Parathyroid adenoma (tissue), 2 donors: ENCODE data around the gene PEX6.

Source experiments
- H2AFZ ChIP-seq: fragments of 300-600 bp; sonication (generic); one replicate; pipeline ENCODE4 v1.7.0; 2017; ENCODE audit warnings: antibody characterized with exemption, mild to moderate bottlenecking
- H3K27ac ChIP-seq: fragments of 300-600 bp; sonication (generic); one replicate; pipeline ENCODE4 v1.7.0; 2017
- H3K27me3 ChIP-seq: fragments of 300-600 bp; sonication (generic); one replicate; pipeline ENCODE4 v1.7.0; 2017; ENCODE audit warnings: low read length; ENCODE audit not compliant: control insufficient read depth, insufficient read depth
- H3K36me3 ChIP-seq: fragments of 300-600 bp; sonication (generic); one replicate; pipeline ENCODE4 v1.7.0; 2017; ENCODE audit warnings: low read length; ENCODE audit not compliant: control insufficient read depth, insufficient read depth
- H3K4me1 ChIP-seq: fragments of 300-600 bp; sonication (generic); one replicate; pipeline ENCODE4 v1.7.0; 2017; ENCODE audit warnings: control low read depth
- H3K4me2 ChIP-seq: fragments of 300-600 bp; sonication (generic); one replicate; pipeline ENCODE4 v1.7.0; 2017; ENCODE audit warnings: low read length
- H3K4me3 ChIP-seq: fragments of 300-600 bp; sonication (generic); one replicate; pipeline ENCODE4 v1.7.0; 2017; ENCODE audit warnings: low read depth, low read length
- H3K79me2 ChIP-seq: fragments of 300-600 bp; sonication (generic); one replicate; pipeline ENCODE4 v1.7.0; 2017; ENCODE audit warnings: control low read depth
- H3K9ac ChIP-seq: fragments of 300-600 bp; sonication (generic); one replicate; pipeline ENCODE4 v1.7.0; 2017; ENCODE audit warnings: mild to moderate bottlenecking
- H3K9me3 ChIP-seq: fragments of 300-600 bp; sonication (generic); one replicate; pipeline ENCODE4 v1.7.0; 2017; ENCODE audit warnings: low read length; ENCODE audit not compliant: control insufficient read depth
- TF ChIP-seq, protein P1 (sequence below): fragments of 300-600 bp; sonication (generic); IDR thresholded peaks from one replicate; pipeline ENCODE4 v1.7.0; 2017; ENCODE audit warnings: antibody characterized with exemption, mild to moderate bottlenecking
- donor health status: primary hyperparathyroidism.

Gene PEX6

DNA sequence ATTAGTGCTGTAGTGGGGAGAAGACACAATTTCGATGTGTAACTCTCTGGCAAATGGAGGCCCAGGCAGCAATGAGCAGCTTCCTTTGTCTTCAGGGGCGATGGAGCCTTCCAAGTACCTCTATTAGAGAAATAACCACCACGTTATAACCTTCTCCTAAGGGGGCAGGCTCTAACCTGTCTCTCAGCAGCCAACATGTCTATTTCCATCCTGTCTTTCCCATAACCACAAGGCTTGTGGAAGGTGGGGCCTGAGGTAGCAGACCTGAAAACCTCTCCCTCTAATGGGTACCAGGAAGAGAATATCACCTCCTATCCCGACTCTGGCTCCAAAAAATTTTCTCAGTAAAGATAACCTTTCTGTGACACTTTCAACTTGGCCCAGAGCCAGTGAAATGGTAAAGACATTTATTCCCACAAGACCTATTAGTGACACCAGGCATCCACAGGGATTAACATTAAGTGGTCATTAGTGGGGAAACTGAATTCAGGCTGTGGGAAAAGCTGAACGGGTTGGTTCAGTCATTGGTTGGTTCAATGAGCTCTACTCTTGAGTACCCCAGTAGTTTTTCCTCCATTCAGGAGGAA, 4.0 kb downstream of the PEX6 start:
- Histone ChIP-seq H3K36me3 (no peaks in the 10 kb centered on the region), H3K4me3 (no peak overlapping the region), H3K27ac (no peak overlapping the region), H3K79me2 (peaks cover 4% of the 10 kb centered on the region), H3K4me1 (peaks cover 8% of the 10 kb centered on the region), H2AFZ (no peak overlapping the region), H3K9ac (no peak overlapping the region), H3K9me3 (no peaks in the 10 kb centered on the region), H3K4me2 (no peak overlapping the region), H3K27me3 (no peaks in the 10 kb centered on the region)
- TF ChIP-seq, protein P1, sequence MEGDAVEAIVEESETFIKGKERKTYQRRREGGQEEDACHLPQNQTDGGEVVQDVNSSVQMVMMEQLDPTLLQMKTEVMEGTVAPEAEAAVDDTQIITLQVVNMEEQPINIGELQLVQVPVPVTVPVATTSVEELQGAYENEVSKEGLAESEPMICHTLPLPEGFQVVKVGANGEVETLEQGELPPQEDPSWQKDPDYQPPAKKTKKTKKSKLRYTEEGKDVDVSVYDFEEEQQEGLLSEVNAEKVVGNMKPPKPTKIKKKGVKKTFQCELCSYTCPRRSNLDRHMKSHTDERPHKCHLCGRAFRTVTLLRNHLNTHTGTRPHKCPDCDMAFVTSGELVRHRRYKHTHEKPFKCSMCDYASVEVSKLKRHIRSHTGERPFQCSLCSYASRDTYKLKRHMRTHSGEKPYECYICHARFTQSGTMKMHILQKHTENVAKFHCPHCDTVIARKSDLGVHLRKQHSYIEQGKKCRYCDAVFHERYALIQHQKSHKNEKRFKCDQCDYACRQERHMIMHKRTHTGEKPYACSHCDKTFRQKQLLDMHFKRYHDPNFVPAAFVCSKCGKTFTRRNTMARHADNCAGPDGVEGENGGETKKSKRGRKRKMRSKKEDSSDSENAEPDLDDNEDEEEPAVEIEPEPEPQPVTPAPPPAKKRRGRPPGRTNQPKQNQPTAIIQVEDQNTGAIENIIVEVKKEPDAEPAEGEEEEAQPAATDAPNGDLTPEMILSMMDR: no peak

DNA sequence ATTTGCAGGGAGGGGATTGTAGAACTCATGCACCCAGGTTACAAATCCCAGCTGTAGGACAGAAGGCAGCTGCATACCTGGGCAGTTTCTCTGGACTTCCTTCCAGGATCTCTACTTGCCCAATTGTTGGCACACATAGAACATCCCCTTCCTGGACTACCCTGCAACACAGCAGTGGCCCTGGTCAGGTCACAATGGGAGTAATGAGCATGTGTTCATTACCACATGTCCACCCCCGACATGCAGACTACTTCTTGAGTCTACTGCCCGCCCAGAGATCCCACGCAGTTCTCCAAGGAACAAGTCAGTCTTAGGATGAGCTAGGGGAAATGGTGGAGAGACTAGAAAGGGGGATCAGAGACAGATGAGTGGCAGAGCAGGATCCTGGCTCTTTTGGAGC, 5.1 kb downstream of the PEX6 start:
- H3K9ac ChIP-seq: no peak overlapping the region
- H3K27me3 ChIP-seq: no peaks in the 10 kb centered on the region
- TF ChIP-seq, protein P1: no peak
- H3K4me1 ChIP-seq: peaks cover 5% of the 10 kb centered on the region
- no peak overlapping the region for H3K4me3 ChIP-seq
- H2AFZ ChIP-seq: no peak overlapping the region
- no peaks in the 10 kb centered on the region for H3K36me3 ChIP-seq
- H3K27ac ChIP-seq: no peak overlapping the region
- no peaks in the 10 kb centered on the region for H3K9me3 ChIP-seq
- H3K4me2 ChIP-seq: no peak overlapping the region
- no peaks in the 10 kb centered on the region for H3K79me2 ChIP-seq

DNA sequence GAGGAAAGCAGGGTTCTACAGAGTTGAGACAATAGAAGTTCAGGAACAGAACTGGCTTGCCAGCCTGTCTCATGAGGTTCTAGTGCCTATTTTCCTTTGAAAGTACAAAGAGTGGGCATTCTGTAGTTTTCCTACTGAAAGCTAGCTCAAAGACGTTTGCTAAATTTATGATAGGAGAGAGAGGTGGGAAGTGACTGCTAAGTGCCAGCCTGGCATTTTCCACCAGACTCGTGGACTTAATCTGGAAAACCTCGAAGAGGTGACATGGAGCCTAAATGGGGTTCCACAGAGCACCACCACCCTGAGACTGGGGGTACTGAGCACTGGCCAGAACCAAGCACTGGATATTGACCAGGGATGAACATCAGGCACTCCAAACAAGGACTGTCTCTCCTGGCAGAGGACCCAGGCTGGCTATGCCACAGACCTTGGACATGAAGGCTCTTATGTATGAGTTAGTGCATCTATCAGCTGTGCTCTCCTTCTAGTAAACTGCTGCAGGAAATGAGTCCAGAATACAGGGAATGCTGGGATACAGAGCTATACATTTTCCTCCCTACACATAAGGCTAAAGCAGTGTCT, 7.1 kb downstream of the PEX6 start:
- H3K9ac ChIP-seq: no peak overlapping the region
- no peak overlapping the region for H2AFZ ChIP-seq
- H3K36me3 ChIP-seq: no peaks in the 10 kb centered on the region

DNA sequence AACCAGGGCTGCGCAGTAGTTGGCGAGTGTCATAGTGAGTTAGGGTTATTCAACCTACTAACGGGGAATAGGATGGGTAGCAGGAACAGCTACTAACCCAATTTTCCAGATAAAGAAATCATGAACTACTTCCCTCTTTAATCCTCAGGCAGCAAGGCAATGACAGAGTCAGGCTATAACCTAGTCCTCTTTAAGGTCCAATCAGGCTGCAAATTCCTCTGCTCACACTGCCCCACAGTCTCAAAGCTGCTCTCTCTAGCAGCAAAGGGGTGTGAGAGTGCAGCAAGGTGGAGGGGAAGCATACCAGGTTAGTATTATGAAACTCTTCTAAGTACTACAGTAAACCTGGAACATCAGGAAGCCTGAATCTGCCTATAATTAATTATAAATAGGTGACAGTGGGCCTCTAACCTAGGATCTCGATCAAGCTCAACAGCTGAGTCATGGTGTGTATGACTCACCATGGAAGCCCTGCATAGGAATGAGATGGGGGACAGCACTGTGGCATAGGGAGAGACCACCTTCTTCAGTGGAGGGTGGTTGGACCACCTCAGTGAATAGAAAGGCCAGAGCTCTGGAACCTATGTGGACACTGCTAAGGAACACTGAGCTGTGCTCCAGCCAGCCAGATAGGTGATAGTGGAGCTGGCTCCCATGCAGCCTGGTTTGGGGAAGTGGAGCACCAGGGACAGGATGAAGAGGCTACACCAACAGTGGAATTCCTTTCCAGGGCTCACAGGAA, 7.9 kb downstream of the PEX6 start:
- no peaks in the 10 kb centered on the region for H3K9me3 ChIP-seq
- no peak overlapping the region for H2AFZ ChIP-seq
- H3K36me3 ChIP-seq: no peaks in the 10 kb centered on the region
- H3K4me2 ChIP-seq: no peak overlapping the region
- H3K79me2 ChIP-seq: no peaks in the 10 kb centered on the region
- H3K4me3 ChIP-seq: no peak overlapping the region
- H3K27ac ChIP-seq: no peak overlapping the region
- H3K27me3 ChIP-seq: no peaks in the 10 kb centered on the region
- H3K4me1 ChIP-seq: no peaks in the 10 kb centered on the region
- H3K9ac ChIP-seq: no peak overlapping the region
- TF ChIP-seq, protein P1: no peak

More for the DNA sequence above, 7.1 kb downstream of the PEX6 start:
- Histone ChIP-seq H3K27ac (no peak overlapping the region), H3K4me2 (no peak overlapping the region), H3K79me2 (no peaks in the 10 kb centered on the region), H3K9me3 (no peaks in the 10 kb centered on the region), H3K4me3 (no peak overlapping the region), H3K27me3 (no peaks in the 10 kb centered on the region), H3K4me1 (no peaks in the 10 kb centered on the region)
- TF ChIP-seq, protein P1: no peak
